Psoas muscle (tissue), 8 donors: Measurements from ENCODE around the gene ALAS1. TPM values are rescaled to one million over a fixed set of nuclear protein-coding genes. Genes with fewer than 3 reads are reported as not detected.
"Not testable (repeated sequence)": the region's sequence is repeated elsewhere in the genome, so short reads cannot be mapped to it uniquely, and the experiment has no call there.

Source experiments
- ATAC-seq, 4 donors: fragments of 200-7000 bp; cut with Tn5 transposase; one replicate each; pipeline ENCODE4 v1.9.1; 2020; ENCODE audit warnings: moderate library complexity in 3 of 4, mild to moderate bottlenecking in 2 of 4
- DNase-seq, 2 donors: peaks; one replicate each; pipeline ENCODE4 v3.0.0-alpha.2; 2020
- H3K27ac ChIP-seq: fragments of 200-600 bp; one replicate; pipeline ENCODE4 v1.8.0; 2022
- H3K27me3 ChIP-seq, 3 donors: fragments of 200-600 bp in 1 of 3; one replicate each; pipeline versions ENCODE4 v1.6.1 to v1.8.0; 2013 to 2022; ENCODE audit warnings: low read length in 2 of 3, mild to moderate bottlenecking in 2 of 3, moderate library complexity in 1 of 3; ENCODE audit not compliant: insufficient read depth in 3 of 3
- H3K36me3 ChIP-seq, 2 donors: fragments of 200-600 bp in 1 of 2; one replicate each; pipeline versions ENCODE4 v1.6.1 to v1.8.0; 2013 to 2022; ENCODE audit warnings: low read depth in 1 of 2, mild to moderate bottlenecking in 1 of 2, moderate library complexity in 1 of 2; ENCODE audit not compliant: insufficient read depth in 1 of 2
- H3K4me1 ChIP-seq: fragments of 200-600 bp; one replicate; pipeline ENCODE4 v1.8.0; 2022
- H3K4me3 ChIP-seq: fragments of 200-600 bp; one replicate; pipeline ENCODE4 v1.8.0; 2022; ENCODE audit warnings: mild to moderate bottlenecking
- H3K9me3 ChIP-seq: fragments of 200-600 bp; one replicate; pipeline ENCODE4 v1.8.0; 2022
- CTCF ChIP-seq: fragments of 200-600 bp; IDR thresholded peaks from one replicate; pipeline ENCODE4 v1.8.0; 2022; ENCODE audit warnings: antibody characterized with exemption
- WGBS, 3 donors: extraction: QIAGEN DNeasy Blood & Tissue Kit; methylation state at CpG; one replicate each; pipeline versions ENCODE4 v1.1.6 to v1.1.7; 2013; 5-methylcytosine and 5-hydroxymethylcytosine counted together
- intact Hi-C, 2 donors: fragments of 100-400 bp; cut with DNase I; formaldehyde crosslinking; loops; one replicate each; pipeline versions ENCODE4 v1.11.0 to v1.14.2; 2022
- polyA plus RNA-seq, 3 donors: library from polyadenylated mRNA; stranded (reverse); fragments of 200-250 nt; gene quantifications; one replicate each; pipeline ENCODE4 v1.2.3, GENCODE V29; 2013
- total RNA-seq, 4 donors: library from RNA; stranded (reverse); fragmentation: NEBNext Ultra II Directional in 2 of 4; extraction: Animal tissue kit (Norgen Biotek cat#: 25700) in 2 of 4; gene quantifications; one replicate each; pipeline versions ENCODE4 v1.2.1 to v1.2.4, GENCODE V29; 2021 to 2023
- donor health status: healthy with polysubstance abuse.
- donor health status: DM: no; HTN: no; CAD: no; lungs with moderate emphysema.
- donor health status: Bipolar disorder and iron deficiency.
- donor health status: healthy.
- donor health status: DM: yes; HTN: yes; CAD: no.
- donor health status: DM: no; HTN: no; CAD: no.
- donor health status: DM: no; HTN: no; CAD: no.
- donor health status: DM: yes; HTN: yes; CAD: no.

ALAS1 gene
- total and polyA plus RNA-seq, 7 donors = 50.1 to 138 (median 75.2) TPM

- H3K36me3 ChIP-seq = no peaks in the 10 kb centered on the region
- no peak for TF ChIP-seq CTCF
- no peaks in the 10 kb centered on the region for H3K27me3 ChIP-seq
- H3K27ac ChIP-seq = no peak overlapping the region
- 87 to 92% (median 89%) methylated on average over 13 to 14 of the region's 14 CpGs for WGBS, 3 donors
- DNase-seq = peak in 1 of 2 donors; percentile 22
- no peaks in the 10 kb centered on the region for H3K9me3 ChIP-seq
- intact Hi-C loops = no loop called here
- H3K4me1 ChIP-seq = no peaks in the 10 kb centered on the region
- H3K4me3 ChIP-seq = no peak overlapping the region
- ATAC-seq = no peak
Measured at GRCh38 chr3:52175416-52176179, 22.4 kb upstream of the ALAS1 start.

- 84 to 89% (median 87%) methylated on average over 8 of the region's 8 CpGs for WGBS, 3 donors
- ATAC-seq = no peak
- intact Hi-C loops = no loop called here
Measured at GRCh38 chr3:52176180-52176752, 21.7 kb upstream of the ALAS1 start.

GRCh38 chr3:52176951-52177700 lies 20.8 kb upstream of the ALAS1 start:
- no peaks in the 10 kb centered on the region for H3K27me3 ChIP-seq
- no peaks in the 10 kb centered on the region for H3K4me1 ChIP-seq
- ATAC-seq (no peak), DNase-seq (peak; percentile 17 to 32)
- H3K36me3 ChIP-seq = no peaks in the 10 kb centered on the region
- H3K9me3 ChIP-seq = no peaks in the 10 kb centered on the region
- 78 to 81% (median 81%) methylated on average over 15 of the region's 15 CpGs for WGBS, 3 donors
- intact Hi-C loops = no loop called here
- no peak overlapping the region for H3K27ac ChIP-seq
- TF ChIP-seq CTCF = no peak
- no peak overlapping the region for H3K4me3 ChIP-seq

More at GRCh38 chr3:52176180-52176752, 21.7 kb upstream of the ALAS1 start:
- peak in 1 of 2 donors; percentile 18 for DNase-seq
- TF ChIP-seq CTCF = no peak
- Histone ChIP-seq H3K36me3 (no peaks in the 10 kb centered on the region), H3K4me3 (no peak overlapping the region), H3K27ac (no peak overlapping the region), H3K9me3 (no peaks in the 10 kb centered on the region), H3K4me1 (no peaks in the 10 kb centered on the region), H3K27me3 (no peaks in the 10 kb centered on the region)

- no peak overlapping the region for H3K4me3 ChIP-seq
- intact Hi-C loops = no loop called here
- 88 to 93% (median 88%) methylated on average over 5 of the region's 5 CpGs for WGBS, 3 donors
- ATAC-seq (no peak), DNase-seq (peak in 1 of 2 donors; percentile 17)
- H3K9me3 ChIP-seq = no peaks in the 10 kb centered on the region
- H3K36me3 ChIP-seq = no peaks in the 10 kb centered on the region
- H3K27me3 ChIP-seq = no peaks in the 10 kb centered on the region
- no peak for TF ChIP-seq CTCF
- no peaks in the 10 kb centered on the region for H3K4me1 ChIP-seq
- H3K27ac ChIP-seq = no peak overlapping the region
Measured at GRCh38 chr3:52177701-52178042, 20.3 kb upstream of the ALAS1 start.

- intact Hi-C loops, DNase-seq, H3K27ac ChIP-seq, H3K36me3 ChIP-seq, H3K9me3 ChIP-seq, ATAC-seq, H3K27me3 ChIP-seq, H3K4me3 ChIP-seq, H3K4me1 ChIP-seq: not testable (repeated sequence)
- WGBS, 3 donors = 83 to 92% (median 91%) methylated on average over 4 of the region's 4 CpGs
Measured at GRCh38 chr3:52178126-52178525, 19.8 kb upstream of the ALAS1 start.
